ENCODE results near the gene CADPS2.

The CADPS2 gene

DNA sequence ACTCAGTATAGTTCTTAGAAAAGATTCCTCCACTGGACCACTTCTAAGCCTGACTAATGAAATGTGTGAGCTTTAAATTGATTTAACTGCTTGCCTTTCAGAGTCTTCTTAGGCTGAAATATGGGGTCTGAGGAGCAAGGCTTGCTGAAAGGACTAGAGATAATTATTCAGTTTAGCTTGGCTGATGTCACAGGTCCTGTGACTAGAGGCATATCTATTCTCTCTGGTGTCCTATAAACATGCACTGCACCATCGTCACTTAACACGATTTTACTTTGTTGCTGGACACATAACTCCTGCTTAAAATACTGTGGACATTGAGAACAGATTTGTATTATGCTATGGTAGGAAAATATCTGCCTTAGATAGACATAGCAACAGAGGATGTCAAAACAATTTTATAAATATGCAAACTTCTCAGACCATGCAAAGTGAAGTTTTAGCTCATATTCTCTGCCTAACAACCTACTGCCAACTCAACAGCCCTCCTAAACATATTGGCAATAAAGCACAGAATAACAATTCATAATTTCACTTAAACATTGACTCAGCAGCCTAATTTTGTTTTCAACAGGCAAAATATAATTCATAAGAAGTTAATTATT is 267.6 kb downstream of the CADPS2 start:
- no peak for DNase-seq (ENCODE audit: low read depth in 2 of 2)
- no peak for TF ChIP-seq CTCF (IDR thresholded peaks at IDR 0.05; ENCODE audit: low read depth, low read length)
- H3K4me3 ChIP-seq (replicated peaks in 1 of 2; ENCODE audit: low read depth in 2 of 2, low read length in 2 of 2) = no peak overlapping the region

GRCh38 chr7:122616951-122617350 is 269.3 kb downstream of the CADPS2 start:
- DNase-seq (ENCODE audit: low read depth in 2 of 2) = no peak
- H3K4me3 ChIP-seq (replicated peaks in 1 of 2; ENCODE audit: low read depth in 2 of 2, low read length in 2 of 2) = no peak overlapping the region
- TF ChIP-seq CTCF (IDR thresholded peaks at IDR 0.05; ENCODE audit: low read depth, low read length) = no peak

DNA sequence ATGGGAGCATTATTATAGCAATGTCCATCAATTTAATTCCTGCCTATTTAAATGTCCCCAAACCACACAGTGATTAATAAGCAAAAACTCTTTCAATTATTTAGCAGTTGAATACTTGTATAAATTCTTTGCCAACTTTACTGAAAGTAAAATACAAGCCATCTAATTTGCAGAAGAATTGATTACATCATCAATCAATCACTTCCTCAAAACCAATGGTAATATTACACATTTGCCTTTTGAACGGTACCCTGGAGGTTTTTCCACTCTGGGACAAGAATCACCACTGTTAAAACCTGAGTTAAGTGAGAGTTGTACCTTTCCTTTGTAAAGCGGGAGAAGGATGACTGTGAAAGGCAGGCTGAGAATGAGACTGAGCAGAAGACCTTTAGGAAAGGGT is 280.3 kb downstream of the CADPS2 start:
- no peak for TF ChIP-seq CTCF (IDR thresholded peaks at IDR 0.05; ENCODE audit: low read depth, low read length)
- no peak overlapping the region for H3K4me3 ChIP-seq (replicated peaks in 1 of 2; ENCODE audit: low read depth in 2 of 2, low read length in 2 of 2)
- no peak for DNase-seq (ENCODE audit: low read depth in 2 of 2)

DNA sequence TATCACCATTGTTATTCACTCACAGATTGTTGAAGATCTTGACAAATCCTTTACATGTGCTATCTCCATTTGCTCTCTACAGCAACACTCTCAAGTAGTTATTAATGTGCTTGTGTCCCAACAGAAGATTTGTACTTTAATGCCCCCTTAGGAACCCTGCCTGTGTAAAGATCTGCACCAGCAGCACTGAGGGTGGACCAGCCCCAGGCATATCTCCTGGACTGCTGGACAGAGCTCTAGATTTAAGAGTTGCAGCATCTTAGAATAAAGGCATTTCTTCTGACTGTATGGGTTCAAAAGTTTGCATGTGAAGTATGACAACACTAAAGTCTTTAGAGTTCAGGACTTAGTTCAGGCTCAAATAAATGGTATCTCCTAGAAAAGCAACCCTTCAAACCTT is 282.0 kb downstream of the CADPS2 start:
- TF ChIP-seq CTCF (IDR thresholded peaks at IDR 0.05; ENCODE audit: low read depth, low read length) = no peak
- no peak overlapping the region for H3K4me3 ChIP-seq (replicated peaks in 1 of 2; ENCODE audit: low read depth in 2 of 2, low read length in 2 of 2)
- no peak for DNase-seq (ENCODE audit: low read depth in 2 of 2)

DNA sequence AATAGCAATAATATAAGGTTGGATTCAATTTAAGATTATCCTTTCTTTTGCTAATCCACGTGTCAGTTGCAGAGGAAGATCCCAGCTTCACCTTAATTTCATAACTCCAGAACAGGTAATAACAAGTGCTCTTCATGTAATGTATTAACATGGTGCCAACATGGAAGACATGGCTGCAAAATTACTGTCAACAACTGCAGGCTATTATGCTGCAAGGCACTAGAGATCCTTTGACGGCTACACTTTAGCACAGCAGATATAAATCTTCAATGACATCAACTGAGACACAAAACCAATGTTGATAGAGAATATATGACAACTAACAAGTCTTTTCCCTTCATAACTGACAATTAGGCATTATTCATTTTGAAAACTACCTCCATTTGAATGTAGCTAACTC is 283.5 kb downstream of the CADPS2 start:
- DNase-seq (ENCODE audit: low read depth in 2 of 2) = no peak
- no peak overlapping the region for H3K4me3 ChIP-seq (replicated peaks in 1 of 2; ENCODE audit: low read depth in 2 of 2, low read length in 2 of 2)
- TF ChIP-seq CTCF (IDR thresholded peaks at IDR 0.05; ENCODE audit: low read depth, low read length) = no peak

DNA sequence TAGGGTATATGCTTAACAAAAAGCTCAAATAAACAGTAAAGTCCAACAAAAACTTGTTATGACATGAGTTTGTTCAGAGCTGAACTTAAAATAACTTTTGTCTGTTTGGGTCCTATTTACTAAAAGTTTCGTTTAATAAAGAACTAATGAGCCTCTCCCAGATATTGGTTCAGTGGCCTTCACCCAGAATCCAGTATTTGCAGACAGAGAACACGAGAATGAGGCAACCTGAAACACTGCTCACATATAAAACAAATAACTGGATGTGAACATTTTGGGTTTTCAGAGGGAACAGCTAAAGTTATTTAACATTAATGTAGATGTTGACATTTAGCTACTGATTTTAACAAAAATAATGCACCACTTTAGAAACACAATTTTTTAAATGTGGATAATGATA is 285.6 kb downstream of the CADPS2 start:
- no peak for DNase-seq (ENCODE audit: low read depth in 2 of 2)
- no peak for TF ChIP-seq CTCF (IDR thresholded peaks at IDR 0.05; ENCODE audit: low read depth, low read length)
- no peak overlapping the region for H3K4me3 ChIP-seq (replicated peaks in 1 of 2; ENCODE audit: low read depth in 2 of 2, low read length in 2 of 2)

GRCh38 chr7:122600042-122600441 is 286.2 kb downstream of the CADPS2 start:
- H3K4me3 ChIP-seq (replicated peaks in 1 of 2; ENCODE audit: low read depth in 2 of 2, low read length in 2 of 2) = no peak overlapping the region
- no peak for TF ChIP-seq CTCF (IDR thresholded peaks at IDR 0.05; ENCODE audit: low read depth, low read length)
- no peak for DNase-seq (ENCODE audit: low read depth in 2 of 2)
